ENCODE measurements around the gene TMX4.

- TF ChIP-seq EZH2 (IDR thresholded peaks at IDR 0.05; ENCODE audit: insufficient read depth, poor library complexity, severe bottlenecking) = no peak
- no peak for TF ChIP-seq EZH2phosphoT487 (IDR thresholded peaks at IDR 0.05; ENCODE audit: insufficient read depth, low read depth)
These were observed 24.2 kb upstream of the TMX4 start for GRCh38 chr20:8043687-8044282.
